Keratinocyte (primary cell): Measurements from ENCODE around the gene SLC43A1. TPM values are rescaled to one million over a fixed set of nuclear protein-coding genes. Genes with fewer than 3 reads are reported as not detected.

Experiments
- DNase-seq: peaks from one replicate; pipeline ENCODE4 v3.0.0-alpha.2; 2011; ENCODE audit warnings: low read depth, missing footprints, low spot score
- FAIRE-seq: peaks from 2 replicates; lab custom pipeline; 2011; peaks lifted over from hg19 to GRCh38; lab: Jason Lieb, UNC
- H2AFZ ChIP-seq: 2 replicates; pipeline ENCODE4 v1.6.0; 2012; ENCODE audit warnings: low read length, control low read depth, inconsistent platforms; ENCODE audit not compliant: control insufficient read depth
- H3K27ac ChIP-seq: 2 replicates; pipeline ENCODE4 v1.5.1; 2011; ENCODE audit warnings: low read length; ENCODE audit not compliant: control insufficient read depth, insufficient read depth
- H3K27me3 ChIP-seq: 3 replicates; pipeline ENCODE4 v1.6.0; 2011; ENCODE audit warnings: low read length; ENCODE audit not compliant: control insufficient read depth, insufficient read depth; ENCODE audit errors: extremely low read depth
- H3K36me3 ChIP-seq, 2 experiments: 2 replicates in 1 of 2; 3 replicates in 1 of 2; pipeline ENCODE4 v1.5.1; 2011; ENCODE audit warnings: low read length in 2 of 2, mild to moderate bottlenecking in 1 of 2; ENCODE audit not compliant: control insufficient read depth in 2 of 2, insufficient read depth in 2 of 2; ENCODE audit errors: extremely low read depth in 1 of 2
- H3K4me1 ChIP-seq: 3 replicates; pipeline ENCODE4 v1.5.1; 2011; ENCODE audit warnings: low read length; ENCODE audit not compliant: control insufficient read depth, insufficient read depth; ENCODE audit errors: extremely low read depth
- H3K4me2 ChIP-seq: 3 replicates; pipeline ENCODE4 v1.6.0; 2011; ENCODE audit warnings: low read depth, low read length; ENCODE audit not compliant: control insufficient read depth, insufficient read depth; ENCODE audit errors: extremely low read depth
- H3K4me3 ChIP-seq, 3 experiments: fragments of 200-600 bp in 1 of 3; sonication (generic) in 1 of 3; 2 replicates in 2 of 3; 3 replicates in 1 of 3; pipeline ENCODE4 v1.5.1; 2011 to 2016; ENCODE audit warnings: low read length in 3 of 3, mild to moderate bottlenecking in 3 of 3, control low read depth in 2 of 3, inconsistent platforms in 1 of 3, low read depth in 1 of 3, mixed read lengths in 1 of 3, mixed run types in 1 of 3, moderate library complexity in 1 of 3; ENCODE audit not compliant: control insufficient read depth in 2 of 3, insufficient read depth in 2 of 3; ENCODE audit errors: extremely low read depth in 1 of 3
- H3K79me2 ChIP-seq: 2 replicates; pipeline ENCODE4 v1.6.0; 2012; ENCODE audit warnings: low read length; ENCODE audit not compliant: control insufficient read depth, insufficient read depth
- H3K9ac ChIP-seq: 3 replicates; pipeline ENCODE4 v1.6.0; 2011; ENCODE audit warnings: low read length; ENCODE audit not compliant: control insufficient read depth, insufficient read depth; ENCODE audit errors: extremely low read depth
- H3K9me1 ChIP-seq: 3 replicates; pipeline ENCODE4 v1.6.0; 2011; ENCODE audit warnings: low read length; ENCODE audit not compliant: control insufficient read depth, insufficient read depth; ENCODE audit errors: extremely low read depth
- H3K9me3 ChIP-seq: 2 replicates; pipeline ENCODE4 v1.5.1; 2012; ENCODE audit warnings: low read depth, low read length; ENCODE audit not compliant: control insufficient read depth
- H4K20me1 ChIP-seq: 3 replicates; pipeline ENCODE4 v1.6.0; 2011; ENCODE audit warnings: low read length; ENCODE audit not compliant: control insufficient read depth, insufficient read depth; ENCODE audit errors: extremely low read depth
- CTCF ChIP-seq, 3 experiments: IDR thresholded peaks in 1 of 3; conservative IDR thresholded peaks in 1 of 3; optimal IDR thresholded peaks in 1 of 3; 2 replicates in 2 of 3; 3 replicates in 1 of 3; pipeline versions ENCODE3 to v1.5.1; 2011; ENCODE audit warnings: low read length in 3 of 3, mild to moderate bottlenecking in 3 of 3, moderate library complexity in 2 of 3, control low read depth in 1 of 3, inconsistent platforms in 1 of 3; ENCODE audit not compliant: insufficient read depth in 2 of 3; ENCODE audit errors: extremely low read depth in 1 of 3
- EZH2 ChIP-seq: IDR thresholded peaks from one replicate; pipeline ENCODE4 v1.6.1; 2012; ENCODE audit warnings: inconsistent platforms, mild to moderate bottlenecking, low read length, moderate library complexity
- dilution Hi-C: fragments of 300-500 bp; cut with MboI; formaldehyde crosslinking; loops from one replicate; pipeline ENCODE4 v1.7.0; 2020; ENCODE audit warnings: low sequenced_read_pairs; ENCODE audit not compliant: extremely low pct_ligation_motif_present
- polyA plus RNA-seq, 5 experiments: library from polyadenylated mRNA; depleted of rRNA in 3 of 5; stranded (reverse) in 3 of 5; stranded (forward) in 1 of 5; unstranded in 1 of 5; fragments of >200 nt; gene quantifications; 1 replicate in 1 of 5; 2 replicates in 3 of 5; 3 replicates in 1 of 5; pipeline versions ENCODE4 v1.2.1 to v1.2.3, GENCODE V29; 2011 to 2012; ENCODE audit warnings: missing spikeins in 2 of 5, low read depth in 1 of 5, low replicate concordance in 1 of 5

Gene SLC43A1
- polyA plus RNA-seq, 1 donor (not counting 4 experiments of a cell fraction or from before 2014, with no cell fraction given): 0.75 TPM

GRCh38 chr11:57499983-57500461, 15.5 kb downstream of the SLC43A1 start:
- Histone ChIP-seq H3K9me3 (no peaks in the 10 kb centered on the region), H3K79me2 (no peaks in the 10 kb centered on the region), H3K4me2 (peak overlapping the region; percentile 76), H3K4me1 (peaks cover 9% of the 10 kb centered on the region), H2AFZ (peak overlapping the region; percentile 88), H3K9me1 (no peaks in the 10 kb centered on the region), H3K4me3 (peak overlapping the region in 1 of 3 experiments; percentile 54), H3K36me3 (no peaks in the 10 kb centered on the region), H3K27ac (no peak overlapping the region), H3K27me3 (no peaks in the 10 kb centered on the region), H3K9ac (peak overlapping the region; percentile 28), H4K20me1 (no peaks in the 10 kb centered on the region)
- dilution Hi-C loops: no loop called here
- no peak for TF ChIP-seq CTCF (optimal IDR thresholded peaks at IDR 0.05 in 1 of 3, IDR thresholded peaks at IDR 0.05 in 1 of 3, conservative IDR thresholded peaks at IDR 0.05 in 1 of 3; ENCODE audit: extremely low read depth in 1 of 3, insufficient read depth in 2 of 3, low read length in 3 of 3)
- TF ChIP-seq EZH2: no peak
- FAIRE-seq: peak; percentile 52
- DNase-seq: no peak

- H3K9me3 ChIP-seq: no peaks in the 10 kb centered on the region
- H3K4me1 ChIP-seq: peaks cover 9% of the 10 kb centered on the region
- DNase-seq: peak; percentile 57
- H3K9me1 ChIP-seq: no peaks in the 10 kb centered on the region
- FAIRE-seq: no peak
- H3K9ac ChIP-seq: peak overlapping the region; percentile 28
- no peaks in the 10 kb centered on the region for H3K36me3 ChIP-seq
- no peak overlapping the region for H3K27ac ChIP-seq
- dilution Hi-C loops: no loop called here
- H2AFZ ChIP-seq: peak overlapping the region; percentile 88
- no peaks in the 10 kb centered on the region for H4K20me1 ChIP-seq
- H3K4me3 ChIP-seq: peak overlapping the region; percentile 9 to 54 (median 22)
- no peaks in the 10 kb centered on the region for H3K27me3 ChIP-seq
- TF ChIP-seq EZH2 (no peak), CTCF (optimal IDR thresholded peaks at IDR 0.05 in 1 of 3, IDR thresholded peaks at IDR 0.05 in 1 of 3, conservative IDR thresholded peaks at IDR 0.05 in 1 of 3; ENCODE audit: extremely low read depth in 1 of 3, insufficient read depth in 2 of 3, low read length in 3 of 3) (no peak)
- no peaks in the 10 kb centered on the region for H3K79me2 ChIP-seq
- peak overlapping the region; percentile 76 for H3K4me2 ChIP-seq
Observed at GRCh38 chr11:57499413-57499982, 16.0 kb downstream of the SLC43A1 start.
